HG03460 (cell line): Measurements from ENCODE around the gene ING1.

Experiments
- ATAC-seq: cut with Tn5 transposase; IDR thresholded peaks from one replicate; pipeline ENCODE4 v1.9.1; 2021; ENCODE audit not compliant: unreplicated experiment

The ING1 gene

DNA sequence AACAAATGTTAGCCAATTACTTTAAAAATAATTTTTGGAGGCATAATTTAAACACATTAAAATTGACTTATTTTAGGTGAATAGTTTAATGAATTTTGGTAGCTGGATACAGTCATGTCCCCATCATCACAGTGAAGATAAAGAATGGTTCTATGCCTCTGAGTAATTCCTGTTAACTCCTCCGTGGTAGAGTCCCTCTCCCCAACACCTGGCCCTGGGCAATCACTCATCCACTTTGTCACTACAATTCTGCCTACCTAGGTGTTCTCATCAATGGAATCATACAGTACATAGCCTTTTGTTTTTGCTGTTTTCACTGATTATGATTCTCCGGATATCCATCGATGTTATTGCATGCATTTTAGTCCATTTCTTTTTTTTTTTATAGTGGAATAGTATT is 55.6 kb downstream of the ING1 start:
- ATAC-seq, result no peak

- no peak for ATAC-seq
Observed at GRCh38 chr13:110770678-110771077, 57.2 kb downstream of the ING1 start.

GRCh38 chr13:110771194-110771593 is 57.7 kb downstream of the ING1 start:
- no peak for ATAC-seq

DNA sequence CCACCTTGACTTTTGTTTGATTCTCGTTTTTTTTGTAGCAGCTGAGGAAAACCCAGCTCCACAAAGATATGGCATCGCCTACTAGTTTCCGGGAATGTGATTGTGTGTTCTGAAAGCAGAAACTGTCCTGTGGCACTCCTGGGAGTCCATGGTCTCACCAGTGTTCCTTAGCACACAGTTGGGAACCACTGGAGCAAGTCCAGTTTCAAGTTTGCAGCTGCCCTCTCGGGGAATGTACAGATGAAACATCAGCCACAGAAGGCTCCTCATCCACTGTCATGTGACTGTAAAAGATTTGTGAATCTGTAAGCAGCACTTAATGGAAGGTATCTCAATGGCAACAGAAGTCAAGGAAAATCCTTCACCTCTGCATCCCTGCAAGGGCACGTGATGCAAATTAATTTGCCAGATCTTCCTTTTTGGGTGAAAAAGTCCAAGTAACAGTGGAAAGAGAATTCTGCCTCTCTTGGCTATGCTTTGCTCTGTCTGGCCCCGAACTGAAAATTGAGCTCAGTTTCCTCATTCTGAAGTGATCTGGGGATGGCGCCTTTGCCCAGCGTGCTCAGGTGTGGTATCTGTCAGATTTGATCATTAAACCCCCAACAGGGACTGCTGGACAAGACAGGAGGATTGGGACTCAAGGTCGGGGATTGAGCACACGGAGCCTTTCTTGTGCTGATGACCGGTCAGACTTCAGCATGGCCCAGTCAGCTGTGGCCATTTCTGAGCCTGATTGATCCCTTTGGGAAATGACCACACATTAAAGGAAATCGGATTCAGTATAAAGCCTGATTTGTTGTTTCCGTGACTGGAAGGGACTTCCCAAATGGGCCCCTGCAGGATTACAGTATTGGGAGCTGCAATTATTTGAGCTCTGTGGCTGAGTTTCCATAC is 58.8 kb downstream of the ING1 start:
- ATAC-seq, result no peak
